ENCODE measurements around the gene PRMT3. TPM values are rescaled to one million over a fixed set of nuclear protein-coding genes. Genes with fewer than 3 reads are reported as not detected.

Gene PRMT3
- total RNA-seq, 1 experiment from 2014 or later: 24.0 TPM

DNA sequence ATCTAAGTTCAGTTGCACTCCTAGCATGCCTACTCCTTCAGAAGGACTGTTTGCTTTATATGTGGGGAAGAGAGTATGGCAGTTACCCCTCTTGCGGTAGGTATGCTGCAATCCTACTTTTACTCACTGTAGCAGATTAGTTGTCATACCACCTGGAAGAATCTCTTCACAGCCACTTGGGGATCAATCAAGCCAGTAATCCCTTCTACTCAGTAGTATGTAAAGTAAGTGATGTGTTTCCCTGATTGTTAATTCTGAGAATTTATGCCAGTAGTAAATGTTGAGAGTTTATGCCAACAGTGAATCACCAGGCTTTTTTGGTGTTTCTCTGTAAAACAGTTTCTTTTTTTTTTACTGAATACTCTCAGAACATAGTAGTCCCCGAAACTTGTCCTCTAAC lies 34.4 kb downstream of the PRMT3 start:
- CTCF ChIA-PET: no interaction called here
- Mint-ChIP-seq H3K36me3 (ENCODE audit: insufficient read depth, unreplicated experiment) (peaks cover 12% of the 10 kb centered on the region), H3K27me3 (ENCODE audit: unreplicated experiment) (no peaks in the 10 kb centered on the region), H3K4me1 (ENCODE audit: low read depth, unreplicated experiment) (no peaks in the 10 kb centered on the region), H3K27ac (ENCODE audit: unreplicated experiment) (no peak overlapping the region), H3K9me3 (ENCODE audit: low read depth, unreplicated experiment) (no peaks in the 10 kb centered on the region), H3K4me3 (ENCODE audit: low read depth, unreplicated experiment) (no peak overlapping the region)
- intact Hi-C loops (cut with micrococcal nuclease; ENCODE audit: unreplicated experiment): no loop called here
- no TSS peak for BruUV-seq (replicated peaks)
- no peak for TF ChIP-seq CTCF (IDR thresholded peaks at IDR 0.05; ENCODE audit: unreplicated experiment)
- no peak for DNase-seq

DNA sequence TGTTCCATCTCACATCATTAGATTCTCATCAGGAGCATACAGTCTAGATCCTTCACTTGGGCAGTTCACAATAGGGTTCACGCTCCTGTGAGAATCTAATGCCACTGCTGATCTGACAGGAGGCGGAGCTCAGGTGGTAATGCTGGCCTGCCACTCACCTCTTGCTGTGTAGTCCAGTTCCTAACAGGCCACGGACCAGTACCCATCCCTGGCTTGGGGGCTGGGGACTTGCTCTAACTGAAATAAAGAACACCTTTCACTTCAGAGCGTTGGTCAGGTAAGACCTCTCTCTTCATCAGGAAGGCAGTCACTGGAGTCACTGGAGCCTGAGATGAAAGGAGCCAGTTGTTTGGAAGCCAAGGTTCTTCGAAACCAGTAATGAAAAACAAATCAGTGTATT lies 41.7 kb downstream of the PRMT3 start:
- Mint-ChIP-seq H3K9me3 (ENCODE audit: low read depth, unreplicated experiment) (no peaks in the 10 kb centered on the region), H3K36me3 (ENCODE audit: insufficient read depth, unreplicated experiment) (peaks cover 6% of the 10 kb centered on the region), H3K27me3 (ENCODE audit: unreplicated experiment) (no peaks in the 10 kb centered on the region), H3K27ac (ENCODE audit: unreplicated experiment) (no peak overlapping the region), H3K4me3 (ENCODE audit: low read depth, unreplicated experiment) (no peak overlapping the region), H3K4me1 (ENCODE audit: low read depth, unreplicated experiment) (no peaks in the 10 kb centered on the region)
- no TSS peak for BruUV-seq (replicated peaks)
- CTCF ChIA-PET: no interaction called here
- no peak for TF ChIP-seq CTCF (IDR thresholded peaks at IDR 0.05; ENCODE audit: unreplicated experiment)
- intact Hi-C loops (cut with micrococcal nuclease; ENCODE audit: unreplicated experiment): no loop called here
- DNase-seq: no peak

- DNase-seq: no peak
- no TSS peak for BruUV-seq (replicated peaks)
- no peaks in the 10 kb centered on the region for H3K27me3 Mint-ChIP-seq (ENCODE audit: unreplicated experiment)
- TF ChIP-seq CTCF (IDR thresholded peaks at IDR 0.05; ENCODE audit: unreplicated experiment): no peak
- CTCF ChIA-PET: no interaction called here
- H3K4me1 Mint-ChIP-seq (ENCODE audit: low read depth, unreplicated experiment): no peaks in the 10 kb centered on the region
- H3K4me3 Mint-ChIP-seq (ENCODE audit: low read depth, unreplicated experiment): no peak overlapping the region
- H3K27ac Mint-ChIP-seq (ENCODE audit: unreplicated experiment): no peak overlapping the region
- H3K36me3 Mint-ChIP-seq (ENCODE audit: insufficient read depth, unreplicated experiment): no peaks in the 10 kb centered on the region
- no peaks in the 10 kb centered on the region for H3K9me3 Mint-ChIP-seq (ENCODE audit: low read depth, unreplicated experiment)
- intact Hi-C loops (cut with micrococcal nuclease; ENCODE audit: unreplicated experiment): no loop called here
Observed at GRCh38 chr11:20438637-20439036, 51.1 kb downstream of the PRMT3 start.

DNA sequence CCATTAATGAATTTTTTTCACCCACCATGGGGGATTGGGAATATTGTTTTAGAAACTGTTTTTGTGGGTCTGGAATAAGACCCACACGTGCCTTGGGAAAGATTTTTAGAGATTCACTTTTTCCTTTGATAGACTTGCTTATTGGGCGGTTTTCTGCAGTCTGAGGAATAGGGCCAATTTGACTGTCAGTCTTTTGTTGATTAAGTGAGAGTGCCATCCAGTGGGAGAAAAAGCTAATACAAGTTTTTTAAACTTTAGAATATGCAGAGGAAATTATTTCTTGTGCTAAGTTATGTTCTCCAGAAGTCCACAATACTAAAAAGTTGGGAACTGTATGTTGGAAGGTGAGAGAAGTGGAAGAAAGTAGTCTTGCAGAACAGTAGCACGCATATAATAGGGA lies 56.1 kb downstream of the PRMT3 start:
- TF ChIP-seq CTCF (IDR thresholded peaks at IDR 0.05; ENCODE audit: unreplicated experiment): no peak
- CTCF ChIA-PET: no interaction called here
- BruUV-seq (replicated peaks): no TSS peak
- intact Hi-C loops (cut with micrococcal nuclease; ENCODE audit: unreplicated experiment): no loop called here
- Mint-ChIP-seq H3K4me3 (ENCODE audit: low read depth, unreplicated experiment) (no peak overlapping the region), H3K9me3 (ENCODE audit: low read depth, unreplicated experiment) (no peaks in the 10 kb centered on the region), H3K4me1 (ENCODE audit: low read depth, unreplicated experiment) (no peaks in the 10 kb centered on the region), H3K27me3 (ENCODE audit: unreplicated experiment) (no peaks in the 10 kb centered on the region), H3K36me3 (ENCODE audit: insufficient read depth, unreplicated experiment) (no peaks in the 10 kb centered on the region), H3K27ac (ENCODE audit: unreplicated experiment) (no peak overlapping the region)
- no peak for DNase-seq

DNA sequence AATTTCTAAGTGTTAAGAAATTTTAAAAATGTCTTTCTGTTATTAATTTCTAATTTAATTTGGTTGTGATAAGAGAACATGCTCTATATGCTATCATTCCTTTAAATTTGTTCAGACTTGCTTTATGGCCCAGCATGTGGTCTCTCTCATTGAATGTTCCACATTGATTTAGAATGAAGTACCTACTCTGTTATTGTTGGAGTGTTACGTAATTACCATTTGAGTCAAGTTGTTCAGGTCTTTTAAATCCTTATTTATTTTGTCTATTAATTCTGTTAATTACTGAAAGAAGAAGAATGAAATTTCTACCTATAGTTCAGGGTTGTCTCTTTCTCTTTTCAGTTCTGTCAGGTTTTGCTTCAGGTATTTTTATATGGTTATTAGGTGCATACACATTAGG lies 57.0 kb downstream of the PRMT3 start:
- intact Hi-C loops (cut with micrococcal nuclease; ENCODE audit: unreplicated experiment): no loop called here
- Mint-ChIP-seq H3K27me3 (ENCODE audit: unreplicated experiment) (no peaks in the 10 kb centered on the region), H3K27ac (ENCODE audit: unreplicated experiment) (no peak overlapping the region), H3K36me3 (ENCODE audit: insufficient read depth, unreplicated experiment) (no peaks in the 10 kb centered on the region), H3K4me1 (ENCODE audit: low read depth, unreplicated experiment) (no peaks in the 10 kb centered on the region), H3K4me3 (ENCODE audit: low read depth, unreplicated experiment) (no peak overlapping the region), H3K9me3 (ENCODE audit: low read depth, unreplicated experiment) (no peaks in the 10 kb centered on the region)
- DNase-seq: no peak
- TF ChIP-seq CTCF (IDR thresholded peaks at IDR 0.05; ENCODE audit: unreplicated experiment): no peak
- no TSS peak for BruUV-seq (replicated peaks)
- CTCF ChIA-PET: no interaction called here
